ENCODE results near the gene AOPEP.
"Not testable (repeated sequence)": the region's sequence is repeated elsewhere in the genome, so short reads cannot be mapped to it uniquely, and the experiment has no call there.

The AOPEP gene

DNA sequence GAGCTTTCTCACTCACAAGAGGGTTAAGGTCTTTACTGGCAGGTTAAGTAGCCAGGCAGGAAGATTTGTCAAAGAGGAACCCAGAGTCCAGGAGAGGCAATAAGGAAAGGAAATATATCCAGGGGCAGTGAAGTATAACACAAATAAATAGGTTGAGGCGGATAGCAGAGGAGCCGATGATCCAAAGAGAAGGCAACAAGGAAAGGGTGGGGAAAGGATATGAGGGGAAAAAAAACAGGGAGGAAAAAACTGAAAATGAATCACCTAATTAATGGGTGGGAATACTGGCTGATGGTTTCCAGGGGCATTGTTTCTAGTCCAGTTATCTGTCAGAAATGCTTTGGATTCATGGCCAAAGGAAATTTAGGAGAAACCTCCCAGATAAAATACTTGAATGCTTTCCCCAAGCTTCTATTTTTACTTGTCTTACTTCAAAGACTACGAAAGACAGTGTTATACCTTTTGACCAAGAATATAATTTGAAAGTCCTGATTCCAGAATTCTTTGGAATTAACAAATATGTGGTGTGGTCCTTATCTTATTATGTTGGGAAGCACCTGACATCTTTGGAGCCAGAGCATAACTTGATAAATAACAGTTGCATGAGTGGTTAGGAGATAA is 146.5 kb downstream of the AOPEP start:
- no peak for DNase-seq

DNA sequence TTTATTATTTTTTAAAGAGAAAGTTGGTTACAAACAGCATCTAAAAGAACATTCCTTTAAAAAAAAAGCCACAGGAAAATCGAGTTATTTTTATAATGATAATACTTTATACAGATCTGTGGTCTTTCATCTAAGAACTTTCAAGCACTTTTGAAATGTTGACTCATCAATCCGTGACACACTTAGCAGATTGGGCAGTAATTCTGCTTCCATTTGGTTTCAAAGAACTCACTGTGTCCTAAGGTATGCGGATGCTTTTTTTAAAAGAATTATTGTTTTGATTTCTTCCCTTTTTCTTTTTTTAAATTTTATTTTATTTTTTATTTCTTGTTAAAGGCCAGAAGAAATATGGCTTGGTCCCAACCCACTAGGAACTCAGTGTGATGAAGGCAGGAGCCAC is 147.8 kb downstream of the AOPEP start:
- DNase-seq = no peak

DNA sequence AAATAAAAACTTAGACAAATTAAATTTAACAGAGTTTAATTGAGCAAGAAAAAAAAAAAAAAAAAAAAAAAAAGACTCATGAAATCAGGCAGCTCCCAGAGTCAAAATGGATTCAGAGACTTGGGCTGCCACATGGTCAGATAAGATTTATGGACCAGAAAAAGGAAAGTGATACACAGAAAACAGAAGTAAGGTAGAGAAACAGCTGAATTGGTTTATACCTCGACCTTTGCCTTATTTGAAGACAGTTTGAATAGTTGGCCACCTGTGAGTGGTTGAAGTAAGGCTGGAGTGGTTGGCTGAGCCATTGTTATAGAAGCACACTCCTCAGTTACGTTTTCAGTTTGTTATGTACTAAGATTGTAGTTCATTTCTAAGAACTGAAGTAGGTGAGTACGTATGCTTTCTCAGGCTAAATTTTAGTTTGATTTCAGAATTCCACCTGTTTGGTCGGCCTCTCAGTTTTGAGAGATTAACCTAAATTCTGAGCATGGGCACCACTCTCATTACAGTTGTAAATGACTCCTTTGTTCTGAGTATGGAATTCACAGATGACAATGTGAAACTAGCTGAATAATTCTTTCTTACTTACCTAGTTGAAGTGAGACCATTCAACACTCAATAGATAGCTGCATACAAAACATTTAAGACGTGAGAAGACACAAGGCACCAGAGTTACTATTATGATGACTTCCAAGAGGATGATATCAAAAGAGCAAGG is 149.0 kb downstream of the AOPEP start:
- no peak for DNase-seq

DNA sequence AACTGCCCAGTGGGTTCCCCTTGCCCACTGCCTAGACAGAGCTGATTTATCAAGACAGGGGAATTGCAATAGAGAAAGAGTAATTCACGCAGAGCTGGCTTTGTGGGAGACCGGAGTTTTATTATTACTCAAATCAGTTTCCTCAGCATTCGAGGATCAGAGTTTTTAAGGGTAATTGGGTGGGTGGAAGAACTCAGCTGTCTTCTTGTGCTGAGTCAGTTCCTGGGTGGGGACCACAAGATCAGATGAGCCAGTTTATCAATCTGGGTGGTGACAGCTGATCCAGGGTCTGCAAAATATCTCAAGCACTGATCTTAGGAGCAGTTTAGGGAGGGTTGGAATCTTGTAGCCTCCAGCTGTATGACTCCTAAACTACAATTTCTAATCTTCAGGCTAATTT is 152.3 kb downstream of the AOPEP start:
- DNase-seq = not testable (repeated sequence)

DNA sequence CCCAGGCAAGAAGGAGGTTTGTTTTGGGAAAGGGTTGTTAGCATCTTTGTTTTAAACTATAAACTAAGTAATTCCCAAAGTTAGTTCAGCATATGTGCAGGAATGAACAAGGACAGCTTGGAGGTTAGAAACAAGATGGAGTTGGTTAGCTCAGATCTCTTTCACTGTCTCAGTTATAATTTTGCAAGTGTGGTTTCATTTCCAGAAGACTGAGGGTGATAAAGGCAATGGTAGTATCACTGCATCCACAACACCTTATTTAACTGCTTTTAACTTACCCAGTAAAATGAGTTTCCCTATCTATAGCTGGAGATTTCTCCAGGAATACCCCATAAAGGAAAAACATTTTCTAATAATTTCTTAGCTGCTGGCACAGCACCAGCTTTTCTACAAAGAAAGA is 152.7 kb downstream of the AOPEP start:
- DNase-seq = no peak

DNA sequence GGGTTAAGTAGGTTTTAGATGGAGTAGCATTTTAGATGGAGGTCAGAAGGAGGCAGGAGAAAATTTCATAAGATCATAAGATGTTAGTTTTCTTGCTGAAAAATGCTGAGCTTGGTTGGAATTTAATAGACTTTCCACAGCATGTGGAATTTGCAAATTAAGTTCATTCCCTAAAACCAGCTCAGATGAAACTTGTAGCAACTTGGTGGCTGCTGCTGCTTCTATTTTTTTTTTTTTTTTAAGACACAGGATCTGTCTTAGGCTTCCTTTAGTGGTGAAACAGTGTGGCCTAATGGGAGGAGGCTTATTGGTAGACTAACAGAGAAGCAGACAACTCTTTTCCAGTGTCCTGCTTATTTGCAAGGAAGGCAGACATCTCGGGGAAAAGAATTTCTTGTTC is 154.5 kb downstream of the AOPEP start:
- no peak for DNase-seq

DNA sequence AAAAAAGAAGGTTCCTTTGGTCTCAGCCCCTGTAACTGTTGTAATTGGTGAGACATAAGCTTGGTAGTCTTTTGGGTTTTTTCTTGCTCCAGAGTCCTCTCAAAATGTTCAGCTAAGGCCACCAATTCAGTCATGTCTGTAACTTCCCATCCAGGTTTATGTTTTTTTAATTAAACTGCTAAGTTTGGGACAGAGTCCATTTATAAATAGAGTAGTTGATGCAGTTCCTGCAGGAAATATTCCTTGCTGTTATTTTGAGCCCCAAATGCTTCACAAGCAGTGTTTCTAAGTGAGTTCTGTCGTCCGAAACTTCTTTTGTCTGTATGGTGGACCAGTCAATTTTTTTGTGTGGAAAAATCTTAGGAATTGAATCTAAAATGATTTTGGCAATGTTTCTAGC is 155.0 kb downstream of the AOPEP start:
- DNase-seq = no peak

DNA sequence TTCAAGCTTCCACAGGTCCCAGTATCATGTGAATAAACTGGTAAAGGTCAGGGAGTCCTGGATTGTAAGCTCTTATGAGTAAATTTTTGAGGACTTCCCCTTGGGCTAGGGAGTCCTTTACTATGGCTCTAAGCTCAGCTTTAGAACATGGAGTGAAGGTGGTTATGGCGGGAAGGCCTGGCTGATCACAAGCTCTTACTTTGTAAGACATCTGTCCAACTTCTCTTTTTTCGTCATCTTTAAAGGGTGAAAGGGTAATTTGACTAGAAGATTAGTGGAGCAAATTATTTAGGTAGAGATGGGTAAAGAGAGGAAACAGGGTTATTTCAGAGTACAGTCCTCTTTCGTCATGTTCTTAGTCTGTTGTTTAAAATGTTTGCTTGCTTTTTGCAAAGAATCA is 155.4 kb downstream of the AOPEP start:
- DNase-seq = peak in 1 of 2 experiments; percentile 7

DNA sequence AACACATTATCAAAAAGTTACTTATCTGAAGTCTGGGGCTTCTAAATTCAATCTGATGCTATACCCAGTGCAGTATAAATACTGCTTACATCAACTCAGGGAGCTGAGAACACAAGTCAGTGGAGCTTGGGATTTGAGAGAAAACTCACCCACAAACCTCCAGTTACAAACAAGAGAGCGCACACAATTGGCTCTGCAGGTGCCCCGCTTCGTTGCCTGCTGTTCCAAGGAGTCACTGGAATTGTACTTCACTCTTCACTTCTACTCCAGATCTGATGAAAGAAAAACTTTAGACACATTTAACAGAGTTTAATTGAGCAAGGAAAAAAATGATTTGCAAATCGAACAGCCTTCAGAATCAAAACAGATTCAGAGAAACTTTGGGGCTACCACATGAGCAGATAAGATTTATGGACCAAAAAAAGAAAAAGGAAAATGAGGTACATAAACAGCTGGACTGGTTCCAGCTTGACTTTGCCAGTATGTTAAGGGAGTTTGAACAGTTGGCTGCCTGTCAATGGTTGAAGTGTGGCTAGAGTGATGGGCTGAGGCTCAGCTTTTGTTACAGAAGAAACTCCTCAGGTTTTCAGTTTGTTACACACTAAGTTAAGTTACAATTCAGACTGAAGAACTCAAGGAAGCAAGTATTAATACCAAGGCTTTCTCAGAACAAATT is 156.6 kb downstream of the AOPEP start:
- DNase-seq = no peak

DNA sequence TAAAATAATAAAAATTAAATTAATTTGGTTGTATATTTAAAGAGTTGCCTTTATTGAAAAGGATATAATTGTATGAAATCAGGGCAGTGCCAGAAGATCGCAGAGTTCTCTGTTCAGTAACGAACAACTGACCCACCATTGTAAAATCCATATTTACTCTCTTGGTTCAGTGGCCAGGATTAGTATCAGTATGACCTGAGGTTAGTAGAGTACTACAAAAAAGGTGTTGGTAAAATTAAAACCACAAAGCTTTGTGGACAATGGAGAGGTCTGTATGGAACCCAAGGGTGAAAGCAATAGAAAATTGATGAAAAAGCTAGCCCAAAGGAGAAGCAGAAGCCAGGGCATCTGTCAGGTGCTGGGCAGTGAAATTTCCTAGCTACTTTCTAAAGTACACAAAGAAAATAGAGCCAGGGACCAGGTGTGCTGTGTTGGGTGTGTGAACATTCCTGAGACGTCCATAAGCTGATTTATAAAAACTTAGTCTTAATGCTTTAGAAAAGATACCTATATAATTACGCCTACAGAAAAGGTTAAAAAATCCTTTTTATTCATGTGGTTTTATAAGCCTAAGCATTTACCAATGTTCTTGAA is 159.5 kb downstream of the AOPEP start:
- DNase-seq = no peak

DNA sequence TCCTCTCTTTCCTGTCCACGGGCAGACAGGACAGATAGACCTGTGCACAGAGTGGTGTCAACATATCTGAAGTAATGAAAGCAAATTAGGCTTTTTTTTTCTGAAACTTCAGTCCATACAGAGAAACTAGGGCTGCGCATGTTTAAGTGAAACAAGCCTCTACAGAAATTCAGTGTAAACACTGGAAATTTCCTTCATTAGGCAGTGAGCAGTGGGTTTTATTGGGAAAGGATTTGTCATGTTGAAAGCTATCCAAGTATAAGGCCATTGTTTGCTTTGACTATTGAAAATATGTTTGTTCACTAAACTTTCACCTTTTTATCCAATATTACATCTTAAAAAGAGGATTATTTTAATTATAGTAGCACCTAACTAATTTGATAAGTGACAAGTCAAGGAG is 161.2 kb downstream of the AOPEP start:
- no peak for DNase-seq

DNA sequence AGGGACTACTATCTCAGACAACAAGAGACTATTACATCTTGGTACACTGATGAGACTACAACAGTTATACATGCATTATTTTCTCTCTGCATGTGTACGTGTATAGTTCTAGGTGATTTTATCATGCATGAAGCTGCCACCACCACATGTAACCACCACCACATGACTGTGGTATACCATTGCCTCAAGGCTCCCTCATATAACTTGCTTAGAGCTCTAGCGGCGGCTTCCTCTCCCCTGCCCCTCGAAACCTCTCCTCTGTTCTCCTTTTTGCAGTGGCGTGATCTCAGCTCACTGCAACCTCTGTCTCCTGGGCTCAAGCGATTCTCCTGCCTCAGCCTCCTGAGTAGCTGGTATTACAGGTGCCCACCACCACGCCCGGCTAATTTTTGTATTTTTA is 162.3 kb downstream of the AOPEP start:
- DNase-seq = no peak

DNA sequence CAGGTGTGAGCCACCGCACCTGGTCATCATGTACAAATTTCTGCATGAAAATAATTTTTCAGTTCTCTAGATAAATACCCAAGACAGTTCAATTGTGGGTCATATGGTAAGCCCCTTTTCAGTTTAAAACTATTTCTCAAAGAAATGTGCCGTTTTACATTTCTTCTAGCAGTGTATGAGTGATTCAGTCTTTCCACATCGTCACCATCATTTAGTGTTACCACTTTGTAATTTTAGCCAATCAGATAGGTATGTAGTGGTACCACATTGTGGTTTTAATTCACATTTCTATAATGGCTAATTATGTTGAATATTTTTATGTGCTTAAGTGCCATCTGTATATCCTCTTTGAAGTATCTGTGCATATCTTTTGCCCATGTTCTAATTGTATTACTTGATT is 163.1 kb downstream of the AOPEP start:
- no peak for DNase-seq

DNA sequence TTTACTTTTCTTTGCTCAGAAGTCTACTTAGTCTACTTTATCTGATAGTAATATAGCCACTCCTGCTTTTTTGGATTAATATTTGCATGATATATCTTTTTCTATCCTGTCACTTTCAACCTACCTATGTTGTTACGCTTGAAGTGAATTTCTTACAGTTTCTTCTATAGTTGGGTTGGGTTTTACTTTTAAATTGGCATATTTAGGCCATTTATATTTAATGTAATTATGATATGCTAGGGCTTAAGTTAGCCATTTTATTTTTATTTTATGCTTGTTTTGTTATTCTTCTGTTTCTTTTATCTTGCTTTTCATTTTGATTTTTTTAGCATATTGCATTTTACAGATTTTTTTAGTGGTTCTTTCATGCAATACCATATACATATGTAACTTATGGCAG is 164.7 kb downstream of the AOPEP start:
- DNase-seq = no peak

DNA sequence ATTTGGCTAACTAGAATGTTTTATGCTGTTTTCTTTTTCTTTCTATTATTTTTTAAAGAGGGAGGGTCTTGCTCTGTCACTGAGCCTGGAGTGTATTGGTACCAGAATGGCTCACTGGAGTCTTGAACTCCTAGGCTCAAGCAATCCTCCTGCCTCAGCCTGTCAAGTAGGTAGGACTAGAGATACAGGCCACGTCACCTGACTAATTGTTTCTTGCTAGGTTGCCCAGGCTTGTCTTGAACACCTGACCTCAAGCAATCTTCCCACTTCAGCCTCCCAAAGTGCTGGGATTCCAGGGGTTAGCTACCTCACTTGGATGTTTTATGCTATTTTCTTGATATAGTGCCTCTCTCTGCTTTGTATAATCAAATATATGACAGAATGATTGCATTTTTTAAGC is 166.2 kb downstream of the AOPEP start:
- no peak for DNase-seq

DNA sequence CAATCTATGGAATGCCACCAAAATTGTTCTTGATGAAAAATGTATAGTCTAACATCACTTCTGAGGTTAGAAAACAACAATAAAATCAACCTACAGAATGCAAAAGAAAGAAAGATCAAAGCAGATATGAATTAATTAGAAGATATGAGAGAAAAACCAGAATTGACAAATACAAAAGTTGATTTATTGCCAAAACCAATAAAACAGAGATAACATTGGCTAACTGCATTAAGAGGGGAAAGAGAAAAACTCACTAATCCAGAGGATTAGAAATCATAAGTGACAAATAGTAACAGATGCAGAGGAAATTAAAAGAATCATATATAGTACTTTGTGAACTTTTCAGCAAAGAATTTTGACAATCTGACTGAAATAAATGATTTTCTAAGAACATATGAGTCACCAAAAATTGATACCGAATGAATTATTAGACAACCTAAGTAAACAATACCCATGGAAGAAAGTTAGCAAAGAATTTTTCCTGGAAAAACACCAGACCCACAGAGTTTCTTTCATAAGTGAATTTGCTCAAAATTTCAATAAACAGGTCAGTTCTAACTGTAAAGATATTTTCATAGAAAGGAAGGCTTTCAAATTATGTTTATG is 167.7 kb downstream of the AOPEP start:
- no peak for DNase-seq

DNA sequence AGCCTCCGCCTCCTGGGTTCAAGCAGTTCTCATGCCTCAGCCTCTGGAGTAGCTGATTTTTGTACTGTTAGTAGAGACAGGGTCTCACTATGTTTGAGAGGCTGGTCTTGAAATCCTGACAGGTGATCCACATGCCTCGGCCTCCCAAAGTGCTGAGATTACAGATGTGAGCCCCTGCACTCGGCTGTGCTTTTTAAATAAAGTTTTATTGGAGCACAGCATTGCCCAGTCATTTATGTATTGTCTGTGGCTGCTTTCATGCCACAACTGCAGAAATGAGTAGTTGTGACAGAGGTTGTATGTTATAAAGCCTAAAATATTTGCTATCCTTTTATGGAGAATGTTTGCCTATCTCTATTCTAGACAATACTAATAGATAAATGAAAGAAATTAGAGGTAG is 169.2 kb downstream of the AOPEP start:
- no peak for DNase-seq

DNA sequence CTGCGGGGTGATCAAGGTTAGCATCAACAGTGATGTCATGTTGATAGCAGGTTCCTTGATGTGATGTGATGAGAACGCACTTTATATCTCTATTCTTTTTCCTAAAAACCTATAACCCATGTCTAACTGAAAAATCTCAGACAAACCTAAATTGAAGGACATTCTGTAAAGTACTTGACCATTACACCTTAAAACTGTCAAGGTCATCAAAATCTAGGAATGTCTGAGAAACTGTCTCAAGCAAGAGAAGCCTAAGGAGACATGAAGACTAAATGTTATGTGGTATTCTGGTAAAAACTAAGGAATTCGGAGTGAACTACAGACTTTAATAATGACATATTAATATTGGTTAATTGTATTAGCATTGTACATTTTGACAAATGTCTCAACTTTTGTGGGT is 170.0 kb downstream of the AOPEP start:
- no peak for DNase-seq

DNA sequence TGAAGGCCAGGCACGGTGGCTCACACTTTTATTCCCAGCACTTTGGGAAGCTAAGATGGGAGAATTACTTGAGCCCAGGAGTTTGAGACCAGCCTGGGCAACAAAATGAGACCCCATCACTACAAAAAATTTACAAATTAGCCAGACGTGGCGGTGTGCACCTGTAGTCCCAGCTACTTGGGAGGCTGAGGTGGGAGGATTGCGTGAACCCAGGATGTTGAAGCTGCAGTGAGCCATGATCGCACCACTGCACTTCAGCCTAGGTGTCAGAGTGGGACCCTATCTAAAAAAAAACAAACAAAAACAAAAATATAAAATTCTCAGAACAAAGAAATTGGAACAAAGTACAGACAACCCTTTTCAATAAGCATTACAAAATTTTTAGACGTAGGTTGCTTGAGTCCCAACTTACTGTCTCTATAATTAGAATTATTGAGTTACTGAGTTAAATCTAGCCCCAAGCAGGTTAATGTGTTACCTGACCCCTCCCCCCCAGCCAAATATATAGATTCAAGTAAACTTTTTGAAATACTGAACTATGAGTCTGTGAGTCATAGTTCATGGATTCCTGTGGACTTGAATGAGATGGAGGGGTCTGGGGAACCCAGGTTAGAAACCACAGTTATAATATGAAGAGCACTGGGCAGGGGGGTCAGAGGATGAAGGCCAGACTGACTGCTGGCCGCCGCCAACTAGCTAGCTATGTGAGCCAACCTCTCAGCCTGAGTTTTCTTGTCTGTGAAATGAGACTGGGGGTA is 173.1 kb downstream of the AOPEP start:
- no peak for DNase-seq

DNA sequence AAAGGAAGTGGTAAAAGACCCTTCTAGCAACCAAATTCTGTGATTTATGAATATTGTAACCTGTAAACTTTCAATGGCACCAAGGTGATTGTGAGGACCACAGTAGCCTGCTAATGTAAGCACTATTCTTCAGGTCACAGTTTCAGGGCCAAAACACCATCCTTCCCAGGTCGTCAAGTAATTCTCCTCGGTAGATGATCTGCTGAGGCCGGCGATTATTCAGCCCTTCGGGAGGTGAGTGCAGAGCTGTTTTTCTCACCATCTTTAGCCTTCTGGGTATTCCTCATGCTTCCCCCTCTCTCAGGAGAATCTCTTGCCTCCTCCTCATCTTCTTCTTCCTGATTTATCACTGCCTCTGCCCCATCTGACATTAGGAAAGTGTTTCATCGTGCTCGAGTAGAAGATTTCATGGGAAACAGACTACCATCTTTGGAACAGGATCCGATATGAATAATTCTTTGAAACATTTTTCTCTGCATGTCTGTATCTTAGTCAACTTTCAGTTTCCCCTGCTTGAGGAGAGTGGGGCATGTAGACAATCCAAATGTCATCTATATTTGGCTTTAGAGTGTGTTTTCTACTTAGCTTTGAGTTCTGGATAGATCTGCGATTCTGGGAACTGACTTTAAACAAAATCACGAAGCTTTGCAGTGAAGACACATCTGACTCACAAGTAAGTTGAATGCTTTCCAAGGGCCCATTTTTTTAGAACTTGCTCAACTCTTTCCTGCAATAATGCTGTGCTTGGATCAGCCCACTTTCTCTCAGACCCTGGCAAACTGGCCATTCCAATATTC is 173.9 kb downstream of the AOPEP start:
- no peak for DNase-seq

DNA sequence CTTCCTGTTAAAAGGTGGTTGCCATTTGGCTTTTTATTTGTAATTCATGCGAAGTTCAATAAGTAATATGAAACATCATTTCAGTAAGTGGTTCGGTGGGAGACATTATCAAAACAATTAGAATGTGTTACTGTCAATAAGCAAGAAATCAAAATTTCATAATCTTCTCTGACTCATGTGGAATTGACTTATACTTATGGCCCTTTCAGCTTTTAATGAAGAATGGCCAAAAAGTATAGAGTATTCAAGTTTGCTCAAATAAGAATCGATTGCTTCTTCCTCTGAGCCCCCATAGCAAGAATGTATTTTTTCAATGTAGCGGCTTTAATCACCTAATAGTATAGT is 174.5 kb downstream of the AOPEP start:
- no peak for DNase-seq

DNA sequence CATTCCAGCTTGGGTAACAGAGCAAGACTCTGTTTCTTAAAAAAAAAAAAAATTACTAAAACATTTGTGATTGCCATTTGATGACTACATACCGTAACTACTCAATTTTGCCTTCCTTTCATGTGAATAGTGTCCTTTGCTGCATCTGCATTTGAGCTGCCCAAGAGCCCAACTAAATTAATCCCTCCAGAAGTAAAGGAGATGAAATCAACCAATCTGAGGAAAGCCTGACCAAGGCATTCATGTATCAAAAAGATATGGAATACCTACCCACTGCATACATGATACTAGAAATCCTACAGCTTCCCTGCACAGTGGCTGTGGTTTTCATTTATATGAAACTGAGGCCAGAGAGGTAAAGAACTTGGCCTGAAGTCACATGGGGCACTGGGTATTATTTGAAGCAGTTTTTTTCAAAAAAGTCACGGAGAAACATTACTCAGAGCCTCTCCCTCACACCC is 177.5 kb downstream of the AOPEP start:
- DNase-seq = no peak

Data from Kasumi-1 (cell line).